ENCODE data around the gene RAMP3.
"Not testable (repeated sequence)": the region's sequence is repeated elsewhere in the genome, so short reads cannot be mapped to it uniquely, and the experiment has no call there.

Gene RAMP3

GRCh38 chr7:45158471-45158870 is 880 bp downstream of the RAMP3 start:
- DNase-seq, result no peak

DNA sequence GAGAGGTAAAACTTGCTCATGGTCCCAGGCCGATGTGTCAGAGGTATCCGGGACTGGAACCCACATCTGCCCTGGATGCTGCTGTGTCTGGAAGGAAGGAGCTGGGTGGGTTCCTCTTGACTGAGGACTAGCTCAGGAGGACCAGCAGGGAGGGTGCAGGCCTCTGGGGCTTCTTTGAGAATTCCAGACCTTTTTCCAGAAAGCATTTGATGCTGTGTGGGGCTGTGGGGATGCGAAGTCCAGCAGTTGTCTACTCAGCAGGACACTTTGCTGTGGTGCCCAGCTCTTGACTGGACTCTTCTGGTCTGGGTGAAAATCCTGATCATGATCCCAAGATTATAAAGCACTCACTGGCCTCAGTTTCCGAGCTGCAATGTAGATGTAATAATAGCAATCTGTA is 1.7 kb downstream of the RAMP3 start:
- DNase-seq, result no peak

DNA sequence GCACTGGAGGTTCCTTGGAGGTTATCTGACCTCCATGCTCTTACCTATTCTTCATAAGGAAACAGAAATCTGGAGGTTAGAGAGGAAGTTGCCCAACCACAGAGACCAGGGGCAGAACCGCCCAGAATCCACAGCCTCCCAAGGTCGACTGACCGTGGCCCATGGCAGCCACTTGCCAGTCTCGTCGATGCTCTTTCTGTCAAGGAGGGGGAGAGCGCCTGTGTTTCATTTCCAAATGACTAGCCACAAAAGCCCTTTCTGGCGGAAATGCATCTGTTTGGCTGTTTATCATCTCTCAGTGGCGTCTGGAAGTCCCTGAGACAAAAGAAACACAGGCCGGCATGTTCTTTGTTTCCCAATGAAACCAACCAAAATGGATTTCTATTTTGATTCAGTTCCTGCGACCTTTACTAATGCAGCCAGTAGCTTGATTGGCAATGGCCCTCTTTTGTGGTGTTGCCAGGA is 2.9 kb downstream of the RAMP3 start:
- no peak for DNase-seq

GRCh38 chr7:45161138-45161537 is 3.5 kb downstream of the RAMP3 start:
- DNase-seq, result no peak

DNA sequence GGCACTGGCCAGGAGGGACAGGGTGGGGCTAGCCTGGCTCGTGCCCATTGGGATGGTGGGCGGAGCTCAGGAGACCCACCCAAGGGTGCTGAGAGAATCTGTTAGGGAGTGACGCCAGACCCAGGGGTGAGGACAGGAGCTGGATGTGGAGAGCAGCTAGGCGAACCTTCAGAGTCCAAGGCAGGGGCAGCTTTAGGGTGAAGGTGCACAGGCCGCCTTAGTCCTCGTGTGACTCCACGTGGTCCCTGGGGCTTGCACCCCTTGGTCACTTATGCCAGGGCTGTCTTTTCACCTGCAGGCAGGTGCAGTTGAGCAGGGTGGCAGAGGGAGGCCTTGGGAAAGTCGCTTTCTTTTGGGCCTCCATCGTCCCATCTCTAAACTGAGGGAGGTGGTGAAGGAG is 4.3 kb downstream of the RAMP3 start:
- DNase-seq, result no peak

- DNase-seq, result no peak
Observed at GRCh38 chr7:45162311-45162845, 4.8 kb downstream of the RAMP3 start.

- DNase-seq, result no peak
Observed at GRCh38 chr7:45162943-45163691, 5.5 kb downstream of the RAMP3 start.

DNA sequence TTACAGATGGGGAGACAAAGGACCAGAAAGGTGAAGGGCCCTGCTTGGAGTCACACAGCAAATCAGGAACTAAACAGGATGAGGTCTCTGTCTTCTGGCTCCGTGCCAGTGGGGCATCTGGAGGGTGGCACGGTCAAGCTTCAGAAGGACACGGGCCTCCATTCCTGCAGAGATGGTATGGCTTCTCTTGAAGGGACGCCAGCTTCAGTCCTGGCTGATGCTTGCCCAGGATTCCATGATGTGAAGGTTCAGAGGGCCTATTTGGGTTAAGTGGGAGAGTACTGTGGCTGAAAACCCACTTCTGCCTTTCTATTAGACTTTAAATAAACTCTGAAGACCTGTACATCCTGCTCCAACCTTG is 6.1 kb downstream of the RAMP3 start:
- no peak for DNase-seq

DNA sequence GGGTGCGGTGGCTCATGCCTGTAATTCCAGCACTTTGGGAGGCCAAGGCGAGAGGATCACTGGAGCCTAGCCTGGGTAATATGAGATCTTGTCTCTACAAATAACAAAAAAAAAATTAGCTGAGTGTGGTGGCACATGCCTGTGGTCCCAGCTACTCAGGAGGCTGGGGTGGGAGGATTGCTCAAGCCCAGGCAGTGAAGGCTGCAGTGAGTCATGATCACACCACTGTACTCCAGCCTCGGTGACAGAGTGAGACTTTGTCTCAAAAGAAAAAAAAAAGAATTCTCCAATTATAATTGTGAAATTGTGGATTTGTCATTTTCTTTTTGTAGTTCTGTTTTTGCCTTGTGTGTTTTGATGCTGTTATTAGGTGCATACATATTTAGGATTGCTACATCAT is 6.7 kb downstream of the RAMP3 start:
- not testable (repeated sequence) for DNase-seq

GRCh38 chr7:45165857-45166256 is 8.3 kb downstream of the RAMP3 start:
- no peak for DNase-seq

DNA sequence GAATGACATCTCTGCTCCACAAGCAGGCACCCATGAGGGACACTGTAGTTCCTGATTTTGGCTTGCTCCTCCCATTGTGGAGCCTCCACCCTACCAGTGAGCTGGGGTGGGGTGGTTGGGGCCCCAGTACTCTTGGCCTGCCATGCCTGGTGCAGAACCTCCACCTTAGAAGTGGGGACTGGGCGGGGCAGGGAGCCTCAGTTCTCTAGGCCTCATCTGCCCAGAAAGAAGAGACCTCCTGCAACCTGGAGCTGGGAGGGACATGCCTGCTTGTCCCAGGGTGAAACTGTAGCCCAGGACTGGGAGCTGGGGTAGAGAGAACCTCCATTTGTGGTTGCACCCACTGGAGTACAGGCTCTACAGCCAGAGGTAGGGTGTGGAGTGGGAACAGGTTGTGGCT is 14.4 kb downstream of the RAMP3 start:
- no peak for DNase-seq

DNA sequence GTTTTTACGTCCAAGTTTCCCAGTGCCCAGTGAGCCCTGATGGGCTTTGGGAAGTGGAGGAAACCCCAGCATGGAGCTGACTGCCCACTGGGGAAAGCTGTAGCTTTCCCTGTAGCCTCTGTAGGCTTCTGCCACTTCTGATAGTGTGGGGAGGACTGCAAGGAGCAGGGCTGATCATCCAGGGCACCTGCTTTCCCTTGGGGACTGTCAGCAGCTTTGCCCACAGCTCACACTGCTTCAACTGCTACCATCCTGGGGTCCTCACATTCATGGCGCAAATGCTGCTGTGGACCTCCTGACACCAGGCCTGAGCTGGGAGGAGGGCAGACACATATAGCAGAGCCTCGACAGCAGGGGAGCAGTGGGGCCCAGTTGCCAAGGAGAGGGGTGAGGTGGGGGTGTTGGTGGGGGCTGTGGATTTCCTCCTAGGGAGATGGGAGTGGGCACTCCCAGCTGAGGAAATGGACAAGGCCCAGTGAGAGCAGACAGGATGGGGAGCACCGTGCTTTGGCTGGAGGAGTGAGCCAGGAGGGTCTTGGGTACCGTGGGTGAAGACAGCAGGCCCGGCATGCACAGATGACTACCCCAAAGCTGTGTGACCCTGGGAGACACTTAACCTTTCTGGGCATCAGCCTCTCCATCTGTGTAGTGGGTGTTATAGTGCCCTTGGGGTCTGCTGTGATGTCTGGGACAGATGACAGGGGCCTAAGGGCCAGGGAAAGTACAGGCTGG is 16.2 kb downstream of the RAMP3 start:
- no peak for DNase-seq

DNA sequence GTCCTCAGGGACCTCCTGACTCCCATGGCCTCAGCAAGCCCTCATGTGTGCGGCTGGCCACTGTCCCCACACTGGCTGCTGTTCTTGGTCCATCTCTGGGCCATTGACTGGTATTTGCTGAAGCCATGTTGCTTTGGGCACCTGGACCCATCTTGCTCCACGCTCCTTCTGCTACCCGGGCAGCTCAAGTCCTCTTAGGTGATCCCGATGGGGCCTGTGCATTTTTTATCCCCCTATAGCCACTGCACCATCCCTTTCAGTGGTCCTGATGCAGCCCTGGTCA is 16.7 kb downstream of the RAMP3 start:
- no peak for DNase-seq

GRCh38 chr7:45174966-45175765 is 17.6 kb downstream of the RAMP3 start:
- peak; percentile 14 for DNase-seq

- no peak for DNase-seq
Observed at GRCh38 chr7:45176091-45176490, 18.5 kb downstream of the RAMP3 start.

DNA sequence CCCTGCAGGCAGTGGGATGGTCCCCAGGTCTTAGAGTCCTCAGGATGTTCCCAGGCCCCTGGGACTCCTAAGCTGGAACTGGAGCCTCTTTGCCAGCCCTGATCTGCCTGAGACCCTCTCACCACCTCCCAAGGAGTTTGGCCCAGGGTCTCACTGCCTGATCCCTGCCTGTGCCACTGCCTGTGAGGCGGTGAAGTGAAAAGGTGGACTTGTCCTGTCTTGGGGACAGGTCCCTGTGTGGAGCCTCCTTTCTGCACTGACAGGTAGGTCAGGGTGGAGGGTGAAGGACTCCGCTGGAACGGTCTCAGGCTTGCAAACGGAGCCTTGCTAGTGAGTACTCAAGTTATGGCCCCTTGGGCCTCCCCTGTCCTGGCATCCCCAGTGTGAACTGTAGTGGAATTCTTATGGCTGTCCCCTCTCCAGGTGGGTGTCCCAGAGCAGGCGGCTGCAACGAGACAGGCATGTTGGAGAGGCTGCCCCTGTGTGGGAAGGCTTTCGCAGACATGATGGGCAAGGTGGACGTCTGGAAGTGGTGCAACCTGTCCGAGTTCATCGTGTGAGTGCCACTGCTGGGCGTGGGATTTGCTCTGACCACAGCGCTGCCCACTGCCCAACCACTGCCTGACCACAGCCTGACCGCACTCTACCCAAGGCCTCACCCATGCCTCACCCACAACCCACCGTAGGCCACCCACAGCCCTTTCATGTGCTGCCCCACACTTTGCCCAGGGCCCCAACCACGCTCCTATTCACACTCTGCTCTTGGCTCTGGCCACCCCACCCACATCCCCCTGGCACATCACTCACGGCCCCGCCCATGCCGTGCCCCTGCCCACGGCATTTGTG is 19.5 kb downstream of the RAMP3 start:
- no peak for DNase-seq

GRCh38 chr7:45177801-45178200 is 20.2 kb downstream of the RAMP3 start:
- DNase-seq, result no peak

DNA sequence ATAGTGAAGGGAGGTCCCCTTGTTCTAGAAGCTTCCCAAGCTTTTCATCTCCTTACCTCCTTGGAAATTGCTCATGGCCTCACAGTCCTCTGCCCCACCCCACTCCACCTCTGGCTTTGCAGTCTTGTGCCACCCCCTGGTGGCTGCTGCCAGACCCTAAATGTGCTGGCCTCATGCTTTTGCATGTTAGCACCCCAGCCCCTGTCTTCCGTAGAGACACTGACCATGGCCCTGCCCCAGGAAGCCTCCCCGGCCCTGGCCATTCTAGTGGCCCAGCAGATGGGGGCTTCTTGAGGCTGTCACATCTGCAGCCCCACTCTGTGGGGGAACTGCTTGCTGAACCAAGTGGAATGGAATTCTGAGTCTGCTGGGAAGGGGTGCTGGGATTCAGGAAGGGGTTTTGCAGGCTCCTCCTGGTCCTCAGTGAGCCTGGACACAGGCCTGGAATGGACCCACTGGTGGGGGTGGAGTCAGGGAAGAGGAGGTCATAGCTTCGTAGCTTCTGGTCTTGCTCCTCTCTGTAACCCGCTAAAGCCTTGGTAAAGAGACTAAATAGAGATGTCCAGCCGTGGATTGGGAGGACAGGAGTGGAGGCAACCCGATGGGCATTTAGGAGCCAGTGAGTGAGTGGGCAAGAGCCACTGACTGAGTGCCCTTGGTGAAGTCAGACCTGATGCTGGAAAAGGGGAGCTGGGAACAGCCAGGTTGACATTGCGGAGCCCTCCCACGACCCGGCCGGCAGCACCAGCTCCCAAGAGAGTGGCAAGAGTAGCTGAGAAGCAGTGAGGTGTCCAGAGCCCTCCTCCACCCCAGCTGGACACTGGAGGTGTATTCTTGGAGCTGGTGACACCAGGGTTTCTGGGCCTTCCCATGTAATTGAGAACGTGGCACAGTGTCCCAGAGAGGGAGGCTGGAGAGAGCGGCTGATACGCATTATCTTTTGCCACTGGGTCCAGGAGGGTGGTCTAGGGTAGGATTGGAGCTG is 20.9 kb downstream of the RAMP3 start:
- DNase-seq, result no peak

DNA sequence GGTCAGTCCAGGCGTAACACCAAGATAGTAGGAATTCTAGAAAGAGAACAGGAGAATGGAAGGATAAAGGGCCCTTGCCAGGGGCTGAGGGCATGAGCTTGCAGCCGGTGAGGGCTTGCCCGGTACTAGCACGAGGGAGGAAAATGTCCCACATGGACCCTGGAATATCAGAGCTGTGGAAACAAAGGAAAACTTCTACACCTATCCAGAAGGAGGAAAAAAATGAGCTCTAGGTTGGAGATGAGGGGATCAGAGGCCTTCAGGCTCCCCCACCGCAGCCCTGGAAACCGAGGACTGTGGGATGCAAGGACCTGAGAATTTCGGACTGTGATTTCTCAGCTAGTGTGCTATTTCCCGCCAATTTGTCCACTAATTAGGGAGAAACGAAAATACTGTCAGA is 22.1 kb downstream of the RAMP3 start:
- no peak for DNase-seq

DNA sequence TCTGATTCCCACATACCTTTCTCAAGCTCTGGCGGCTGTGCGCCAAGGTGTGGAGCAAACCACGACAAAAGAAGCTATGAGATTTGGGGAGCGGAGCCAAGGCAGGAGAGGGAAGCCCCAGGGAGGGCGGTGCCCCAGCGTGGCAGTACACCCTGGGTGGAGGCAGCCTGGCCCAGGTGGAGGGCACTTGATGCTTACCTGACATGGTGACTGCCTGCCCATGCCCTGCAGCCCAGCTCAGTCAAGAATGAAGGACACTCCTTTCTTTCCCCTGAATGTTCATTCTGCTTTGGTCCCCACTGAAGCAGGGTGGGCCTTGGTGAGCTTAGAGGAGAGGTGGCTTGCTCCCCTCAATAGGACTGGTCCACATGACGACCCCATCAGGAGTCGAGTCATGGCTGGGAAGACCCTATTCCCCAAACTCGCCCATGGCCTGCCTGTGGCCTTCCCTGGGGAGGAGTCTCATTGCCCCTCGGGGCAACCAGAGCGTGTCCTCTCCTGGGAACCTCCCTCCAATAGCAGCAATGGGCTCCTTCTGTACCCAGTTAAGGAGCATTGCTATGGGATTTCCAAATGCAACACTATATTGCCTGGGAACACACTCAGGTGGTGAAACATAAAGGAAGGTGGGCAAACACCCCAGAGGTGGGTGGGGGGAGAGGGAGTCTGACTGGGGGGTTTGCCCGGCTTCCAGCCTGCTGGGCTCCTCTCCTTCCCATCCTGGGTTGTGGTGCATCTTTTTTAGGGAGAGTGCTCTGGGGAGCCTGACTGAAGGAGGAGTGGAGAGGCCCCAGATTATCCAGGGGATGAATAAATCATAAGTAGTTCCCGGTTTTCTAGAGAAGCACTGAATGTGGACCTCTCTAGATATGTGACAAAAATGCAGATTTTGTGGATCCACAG is 22.7 kb downstream of the RAMP3 start:
- DNase-seq, result no peak
